Mesendoderm (in vitro differentiated cells): ENCODE results near the gene TNIK.

Source experiments
- DNase-seq: peaks from one replicate; pipeline ENCODE4 v3.0.0; 2013
- H2AK5ac ChIP-seq: 2 replicates; pipeline ENCODE4 v1.6.1; 2013; ENCODE audit warnings: low read length, inconsistent platforms
- H2BK120ac ChIP-seq: 2 replicates; pipeline ENCODE4 v1.6.1; 2013; ENCODE audit warnings: low read depth, mild to moderate bottlenecking, low read length, moderate library complexity, mixed read lengths
- H2BK15ac ChIP-seq: replicated peaks from 2 replicates; pipeline ENCODE4 v1.6.1; 2013; ENCODE audit warnings: low read depth, mild to moderate bottlenecking, moderate library complexity
- H2BK5ac ChIP-seq: 2 replicates; pipeline ENCODE4 v1.6.1; 2013; ENCODE audit warnings: low read length, inconsistent platforms
- H3K18ac ChIP-seq: 2 replicates; pipeline ENCODE4 v1.6.1; 2013; ENCODE audit warnings: mild to moderate bottlenecking, low read length, mixed read lengths
- H3K23ac ChIP-seq: one replicate; pipeline ENCODE4 v1.6.1; 2013; ENCODE audit warnings: low read length
- H3K27ac ChIP-seq: 2 replicates; pipeline ENCODE4 v1.5.1; 2013; ENCODE audit warnings: low read depth, mild to moderate bottlenecking, inconsistent platforms, low read length, moderate library complexity
- H3K27me3 ChIP-seq: 2 replicates; pipeline ENCODE4 v1.6.1; 2013; ENCODE audit warnings: low read length, control low read depth, mild to moderate bottlenecking, inconsistent platforms; ENCODE audit not compliant: insufficient read depth, poor library complexity
- H3K36me3 ChIP-seq: 2 replicates; pipeline ENCODE4 v1.6.1; 2013; ENCODE audit warnings: low read length, inconsistent platforms; ENCODE audit not compliant: control insufficient read depth, insufficient read depth
- H3K4ac ChIP-seq: one replicate; pipeline ENCODE4 v1.6.1; 2013; ENCODE audit warnings: low read depth, mild to moderate bottlenecking, low read length, moderate library complexity
- H3K4me1 ChIP-seq: 2 replicates; pipeline ENCODE4 v1.6.1; 2013; ENCODE audit warnings: low read depth, low read length, inconsistent platforms; ENCODE audit not compliant: control insufficient read depth
- H3K4me2 ChIP-seq: 2 replicates; pipeline ENCODE4 v1.6.1; 2013; ENCODE audit warnings: low read length
- H3K4me3 ChIP-seq: 2 replicates; pipeline ENCODE4 v1.5.1; 2013; ENCODE audit warnings: mild to moderate bottlenecking, low read length
- H3K56ac ChIP-seq: one replicate; pipeline ENCODE4 v1.6.1; 2013; ENCODE audit warnings: low read length
- H3K79me1 ChIP-seq: 2 replicates; pipeline ENCODE4 v1.6.1; 2013; ENCODE audit warnings: low read length, inconsistent platforms
- H3K79me2 ChIP-seq: 2 replicates; pipeline ENCODE4 v1.6.1; 2013; ENCODE audit warnings: mild to moderate bottlenecking, low read length; ENCODE audit not compliant: control insufficient read depth, insufficient read depth
- H3K9ac ChIP-seq: 2 replicates; pipeline ENCODE4 v1.6.1; 2013; ENCODE audit warnings: low read length, inconsistent platforms
- H4K5ac ChIP-seq: one replicate; pipeline ENCODE4 v1.6.1; 2013; ENCODE audit warnings: low read length
- H4K8ac ChIP-seq: one replicate; pipeline ENCODE4 v1.6.1; 2013; ENCODE audit warnings: low read depth, mild to moderate bottlenecking, control low read depth, low read length, moderate library complexity
- WGBS: extraction: QIAGEN DNeasy Blood & Tissue Kit; methylation state at CpG from one replicate; pipeline ENCODE4 v1.1.7; 2013; ENCODE audit warnings: low lambda C conversion rate, missing lambda C conversion rate; ENCODE audit not compliant: insufficient coverage; ENCODE audit errors: extremely low coverage; 5-methylcytosine and 5-hydroxymethylcytosine counted together

The TNIK gene

DNA sequence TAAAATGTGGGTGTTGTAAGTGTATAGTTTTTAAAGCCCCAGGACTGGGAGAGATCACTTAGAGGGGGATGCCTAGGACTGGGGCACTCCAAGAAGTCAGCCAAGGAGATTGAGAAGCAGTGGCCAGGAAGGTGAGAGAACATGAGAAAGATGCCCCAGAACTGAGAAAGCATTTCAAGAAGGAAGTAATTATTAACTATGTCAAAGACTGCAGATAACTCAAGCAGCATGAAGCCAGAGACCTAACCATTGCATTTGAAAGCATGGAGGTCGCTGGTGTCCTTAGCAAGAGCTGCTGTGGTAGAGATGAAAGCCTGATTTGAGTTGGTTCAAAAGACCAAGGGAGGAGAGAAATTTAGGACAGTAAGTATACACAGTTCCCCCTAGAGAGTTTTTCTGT lies 403.1 kb downstream of the TNIK start:
- no peak for DNase-seq
- H3K27me3 ChIP-seq = no peaks in the 10 kb centered on the region
- no peak overlapping the region for H3K4me2 ChIP-seq
- no peak overlapping the region for H3K9ac ChIP-seq
- H2BK120ac ChIP-seq = no peak overlapping the region
- no peak overlapping the region for H2BK5ac ChIP-seq
- H3K18ac ChIP-seq = no peak overlapping the region
- no peak overlapping the region for H3K4me3 ChIP-seq
- no CpG with 5 or more reads among the region's 1 CpG for WGBS
- H4K5ac ChIP-seq = no peak overlapping the region
- no peak overlapping the region for H3K4ac ChIP-seq
- H2AK5ac ChIP-seq = no peak overlapping the region
- no peak overlapping the region for H3K56ac ChIP-seq
- H4K8ac ChIP-seq = no peak overlapping the region
- no peak overlapping the region for H3K27ac ChIP-seq
- no peak overlapping the region for H3K23ac ChIP-seq
- no peaks in the 10 kb centered on the region for H3K79me2 ChIP-seq
- H3K36me3 ChIP-seq = no peaks in the 10 kb centered on the region
- peaks cover 2% of the 10 kb centered on the region for H3K4me1 ChIP-seq
- no peak overlapping the region for H2BK15ac ChIP-seq
- H3K79me1 ChIP-seq = no peaks in the 10 kb centered on the region

- Histone ChIP-seq H3K56ac (no peak overlapping the region), H3K9ac (no peak overlapping the region), H2BK120ac (no peak overlapping the region)
Observed at GRCh38 chr3:171056528-171056927, 403.7 kb downstream of the TNIK start.

GRCh38 chr3:171055336-171056178 lies 404.6 kb downstream of the TNIK start:
- no peak overlapping the region for H2AK5ac ChIP-seq
- H3K36me3 ChIP-seq = no peaks in the 10 kb centered on the region
- H3K27ac ChIP-seq = no peak overlapping the region
- no peak overlapping the region for H4K8ac ChIP-seq
- no peak overlapping the region for H3K4ac ChIP-seq
- no peak overlapping the region for H2BK120ac ChIP-seq
- no peaks in the 10 kb centered on the region for H3K4me1 ChIP-seq
- H3K9ac ChIP-seq = no peak overlapping the region
- no peak overlapping the region for H2BK5ac ChIP-seq
- H3K27me3 ChIP-seq = no peaks in the 10 kb centered on the region
- WGBS = no CpG with 5 or more reads among the region's 4 CpGs
- H3K79me2 ChIP-seq = no peaks in the 10 kb centered on the region
- no peaks in the 10 kb centered on the region for H3K79me1 ChIP-seq
- no peak overlapping the region for H3K4me2 ChIP-seq
- H3K4me3 ChIP-seq = no peak overlapping the region
- DNase-seq = no peak
- H2BK15ac ChIP-seq = no peak overlapping the region
- H3K18ac ChIP-seq = no peak overlapping the region
- no peak overlapping the region for H3K56ac ChIP-seq
- no peak overlapping the region for H4K5ac ChIP-seq
- H3K23ac ChIP-seq = no peak overlapping the region

More at GRCh38 chr3:171056528-171056927, 403.7 kb downstream of the TNIK start:
- H3K4ac ChIP-seq = no peak overlapping the region
- no peak overlapping the region for H2AK5ac ChIP-seq
- no peak overlapping the region for H3K27ac ChIP-seq
- H2BK5ac ChIP-seq = no peak overlapping the region
- no peaks in the 10 kb centered on the region for H3K27me3 ChIP-seq
- no peak for DNase-seq
- H3K4me3 ChIP-seq = no peak overlapping the region
- no peaks in the 10 kb centered on the region for H3K36me3 ChIP-seq
- WGBS = no CpG with 5 or more reads among the region's 5 CpGs
- no peak overlapping the region for H4K8ac ChIP-seq
- no peak overlapping the region for H2BK15ac ChIP-seq
- H3K23ac ChIP-seq = no peak overlapping the region
- no peaks in the 10 kb centered on the region for H3K79me2 ChIP-seq
- peaks cover under 1% of the 10 kb centered on the region for H3K4me1 ChIP-seq
- no peak overlapping the region for H4K5ac ChIP-seq
- no peaks in the 10 kb centered on the region for H3K79me1 ChIP-seq
- no peak overlapping the region for H3K4me2 ChIP-seq
- H3K18ac ChIP-seq = no peak overlapping the region

DNA sequence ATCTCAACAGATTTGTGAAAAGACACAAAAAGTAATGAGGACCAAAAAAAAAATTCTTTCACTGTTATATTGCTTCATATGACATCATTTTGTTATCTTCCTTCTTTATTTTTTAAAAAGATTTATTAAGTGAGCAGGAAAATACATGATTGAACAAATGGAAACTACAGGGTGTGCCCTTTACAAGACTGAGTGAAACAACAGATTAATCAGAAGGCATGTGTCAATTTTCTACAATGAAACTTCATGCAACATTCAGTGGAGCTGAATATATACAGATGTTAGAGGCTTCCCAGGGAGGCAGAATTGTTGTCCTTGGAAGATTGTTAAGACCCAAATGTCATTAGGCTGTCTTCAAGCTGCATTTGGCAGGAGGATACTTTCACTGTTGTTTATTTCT lies 405.3 kb downstream of the TNIK start:
- no peaks in the 10 kb centered on the region for H3K79me1 ChIP-seq
- no peak overlapping the region for H4K5ac ChIP-seq
- H3K4me2 ChIP-seq = no peak overlapping the region
- H2BK15ac ChIP-seq = no peak overlapping the region
- H3K36me3 ChIP-seq = no peaks in the 10 kb centered on the region
- H3K9ac ChIP-seq = no peak overlapping the region
- no peak overlapping the region for H3K4ac ChIP-seq
- H4K8ac ChIP-seq = no peak overlapping the region
- no peak overlapping the region for H3K27ac ChIP-seq
- H3K23ac ChIP-seq = no peak overlapping the region
- no peak overlapping the region for H2BK120ac ChIP-seq
- no peak overlapping the region for H3K18ac ChIP-seq
- no peak for DNase-seq
- H3K56ac ChIP-seq = no peak overlapping the region
- H2AK5ac ChIP-seq = no peak overlapping the region
- no peaks in the 10 kb centered on the region for H3K4me1 ChIP-seq
- H3K79me2 ChIP-seq = no peaks in the 10 kb centered on the region
- H2BK5ac ChIP-seq = no peak overlapping the region
- H3K4me3 ChIP-seq = no peak overlapping the region
- H3K27me3 ChIP-seq = no peaks in the 10 kb centered on the region

DNA sequence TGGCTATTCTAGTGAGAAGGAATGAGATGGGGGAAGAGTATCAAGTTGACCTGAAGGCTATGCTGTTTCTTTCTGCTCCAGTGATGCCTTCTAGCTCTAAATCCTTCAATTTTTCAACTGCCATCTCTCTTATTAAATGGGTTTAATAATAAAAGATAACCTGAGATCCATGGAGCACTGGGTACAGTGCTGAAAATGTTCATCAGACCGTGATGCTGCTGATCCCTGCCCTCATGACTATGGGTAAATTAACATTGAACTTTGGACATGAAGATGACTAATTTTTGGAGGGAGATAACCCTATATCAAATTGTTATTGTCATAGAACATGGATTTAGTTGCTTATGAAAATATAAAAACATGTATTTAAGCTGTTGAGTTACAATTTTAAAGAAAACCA lies 406.0 kb downstream of the TNIK start:
- H2BK15ac ChIP-seq = no peak overlapping the region
- H3K36me3 ChIP-seq = no peaks in the 10 kb centered on the region
- H3K27me3 ChIP-seq = no peaks in the 10 kb centered on the region
- no peak overlapping the region for H2BK5ac ChIP-seq
- no peak overlapping the region for H3K4me2 ChIP-seq
- H3K27ac ChIP-seq = no peak overlapping the region
- no peak overlapping the region for H3K4me3 ChIP-seq
- no peaks in the 10 kb centered on the region for H3K79me2 ChIP-seq
- H3K79me1 ChIP-seq = no peaks in the 10 kb centered on the region
- no peak overlapping the region for H4K8ac ChIP-seq
- no peak for DNase-seq
- H3K56ac ChIP-seq = no peak overlapping the region
- no peak overlapping the region for H3K18ac ChIP-seq
- no CpG with 5 or more reads among the region's 1 CpG for WGBS
- H4K5ac ChIP-seq = no peak overlapping the region
- no peak overlapping the region for H3K23ac ChIP-seq
- no peak overlapping the region for H2BK120ac ChIP-seq
- no peaks in the 10 kb centered on the region for H3K4me1 ChIP-seq
- H3K9ac ChIP-seq = no peak overlapping the region
- H3K4ac ChIP-seq = no peak overlapping the region
- no peak overlapping the region for H2AK5ac ChIP-seq
